GM19351 (cell line): ENCODE results near the gene BPIFB6.

Source experiments
- ATAC-seq: cut with Tn5 transposase; IDR thresholded peaks from one replicate; pipeline ENCODE4 v1.9.1; 2021; ENCODE audit warnings: mild to moderate bottlenecking, moderate library complexity; ENCODE audit not compliant: unreplicated experiment

BPIFB6 gene

GRCh38 chr20:33082546-33082945 is 51.1 kb downstream of the BPIFB6 start:
- no peak for ATAC-seq

GRCh38 chr20:33083544-33084340 is 52.3 kb downstream of the BPIFB6 start:
- no peak for ATAC-seq

GRCh38 chr20:33084722-33085121 is 53.3 kb downstream of the BPIFB6 start:
- no peak for ATAC-seq

- ATAC-seq: no peak
Observed at GRCh38 chr20:33086052-33086722, 54.7 kb downstream of the BPIFB6 start.

- ATAC-seq: no peak
Observed at GRCh38 chr20:33091147-33091546, 59.7 kb downstream of the BPIFB6 start.

- ATAC-seq: no peak
Observed at GRCh38 chr20:33091693-33092092, 60.2 kb downstream of the BPIFB6 start.

- no peak for ATAC-seq
Observed at GRCh38 chr20:33092361-33092760, 60.9 kb downstream of the BPIFB6 start.

GRCh38 chr20:33093074-33093473 is 61.6 kb downstream of the BPIFB6 start:
- ATAC-seq: no peak

- no peak for ATAC-seq
Observed at GRCh38 chr20:33093582-33093981, 62.1 kb downstream of the BPIFB6 start.
